NCI-H774 (cell line): ENCODE results near the gene RINL.
"Not testable (repeated sequence)": the region's sequence is repeated elsewhere in the genome, so short reads cannot be mapped to it uniquely, and the experiment has no call there.

Source experiments
- DNase-seq: peaks from one replicate; lab custom pipeline; 2025; lab: John Stamatoyannopoulos, UW

The RINL gene

DNA sequence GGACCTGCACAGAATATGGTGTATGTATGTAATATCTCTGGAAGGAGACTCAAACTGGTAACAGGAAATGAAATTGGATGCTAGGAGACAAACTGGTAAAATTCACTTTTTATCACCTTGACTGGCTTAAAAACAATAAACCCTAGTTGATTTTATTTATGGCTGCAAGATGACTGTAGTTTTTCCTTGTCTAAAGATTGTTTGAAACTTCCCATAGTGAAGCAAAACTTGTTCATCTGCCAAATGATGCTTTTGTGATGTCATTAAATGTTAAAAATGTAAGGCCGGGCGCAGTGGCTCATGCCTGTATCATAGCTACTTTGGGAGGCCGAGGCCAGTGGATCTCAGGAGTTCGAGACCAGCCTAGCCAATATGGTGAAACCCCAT lies 44.0 kb downstream of the RINL start:
- DNase-seq: no peak

GRCh38 chr19:38833092-38833425 lies 45.0 kb downstream of the RINL start:
- DNase-seq: no peak

GRCh38 chr19:38831142-38831605 lies 46.9 kb downstream of the RINL start:
- peak; percentile 31 for DNase-seq

- no peak for DNase-seq
Measured at GRCh38 chr19:38830039-38830733, 47.9 kb downstream of the RINL start.

DNA sequence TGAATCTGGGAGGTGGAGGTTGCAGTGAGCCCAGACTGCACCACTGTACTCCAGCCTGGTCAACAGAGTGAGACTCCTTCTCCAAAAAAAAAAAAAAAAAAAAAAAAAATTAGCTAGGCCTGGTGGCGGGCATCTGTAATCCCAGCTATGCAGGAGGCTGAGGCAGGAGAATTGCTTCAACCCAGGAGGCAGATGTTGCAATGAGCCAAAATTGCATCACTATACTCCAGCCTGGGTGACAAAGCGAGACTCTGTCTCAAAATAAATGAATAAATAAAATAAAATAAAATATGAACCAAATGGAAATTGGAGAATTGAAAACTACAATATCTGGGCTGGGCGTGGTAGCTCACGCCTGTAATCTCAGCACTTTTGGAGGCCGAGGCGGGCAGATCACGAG lies 48.9 kb downstream of the RINL start:
- not testable (repeated sequence) for DNase-seq

GRCh38 chr19:38826856-38827551 lies 51.1 kb downstream of the RINL start:
- no peak for DNase-seq

DNA sequence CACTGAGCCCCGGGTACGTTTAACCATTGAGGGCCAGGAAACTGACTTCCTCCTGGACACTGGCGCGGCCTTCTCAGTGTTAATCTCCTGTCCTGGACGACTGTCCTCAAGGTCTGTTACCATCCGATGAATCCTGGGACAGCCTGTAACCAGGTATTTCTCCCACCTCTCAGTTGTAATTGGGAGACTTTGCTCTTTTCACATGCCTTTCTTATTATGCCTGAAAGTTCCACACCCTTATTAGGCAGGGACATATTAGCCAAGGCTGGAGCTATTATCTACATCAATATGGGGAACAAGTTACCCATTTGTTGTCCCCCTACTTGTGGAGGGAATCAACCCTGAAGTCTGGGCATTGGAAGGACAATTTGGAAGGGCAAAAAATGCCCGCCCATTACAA lies 52.1 kb downstream of the RINL start:
- DNase-seq: not testable (repeated sequence)

- DNase-seq: not testable (repeated sequence)
Measured at GRCh38 chr19:38821230-38821825, 56.7 kb downstream of the RINL start.

- no peak for DNase-seq
Measured at GRCh38 chr19:38819231-38819920, 58.7 kb downstream of the RINL start.
